GM19035 (cell line): Measurements from ENCODE around the gene BTBD16.

Experiments
- ATAC-seq: cut with Tn5 transposase; IDR thresholded peaks from one replicate; pipeline ENCODE4 v1.9.1; 2021; ENCODE audit not compliant: unreplicated experiment

Gene BTBD16

GRCh38 chr10:122338609-122339441 lies 67.7 kb downstream of the BTBD16 start:
- no peak for ATAC-seq

- ATAC-seq: no peak
Measured at GRCh38 chr10:122341141-122341810, 70.2 kb downstream of the BTBD16 start.

- ATAC-seq: no peak
Measured at GRCh38 chr10:122342293-122343134, 71.4 kb downstream of the BTBD16 start.

GRCh38 chr10:122343135-122343800 lies 72.2 kb downstream of the BTBD16 start:
- no peak for ATAC-seq

GRCh38 chr10:122343936-122344335 lies 72.8 kb downstream of the BTBD16 start:
- ATAC-seq: no peak

- ATAC-seq: no peak
Measured at GRCh38 chr10:122344741-122345258, 73.7 kb downstream of the BTBD16 start.

GRCh38 chr10:122346326-122346950 lies 75.3 kb downstream of the BTBD16 start:
- ATAC-seq: no peak

- no peak for ATAC-seq
Measured at GRCh38 chr10:122347170-122347841, 76.2 kb downstream of the BTBD16 start.

GRCh38 chr10:122348512-122348911 lies 77.4 kb downstream of the BTBD16 start:
- no peak for ATAC-seq

GRCh38 chr10:122348935-122349361 lies 77.9 kb downstream of the BTBD16 start:
- no peak for ATAC-seq

- no peak for ATAC-seq
Measured at GRCh38 chr10:122349758-122350369, 78.8 kb downstream of the BTBD16 start.

GRCh38 chr10:122350893-122351292 lies 79.8 kb downstream of the BTBD16 start:
- ATAC-seq: no peak

GRCh38 chr10:122352817-122353525 lies 81.9 kb downstream of the BTBD16 start:
- no peak for ATAC-seq

- no peak for ATAC-seq
Measured at GRCh38 chr10:122354383-122354782, 83.3 kb downstream of the BTBD16 start.

GRCh38 chr10:122357685-122358084 lies 86.6 kb downstream of the BTBD16 start:
- ATAC-seq: no peak

- ATAC-seq: no peak
Measured at GRCh38 chr10:122359621-122360020, 88.5 kb downstream of the BTBD16 start.

GRCh38 chr10:122361046-122361445 lies 90.0 kb downstream of the BTBD16 start:
- no peak for ATAC-seq

- no peak for ATAC-seq
Measured at GRCh38 chr10:122362031-122362592, 91.0 kb downstream of the BTBD16 start.
